Tibial nerve (tissue), 4 donors: ENCODE data around the gene DTX3. TPM values are rescaled to one million over a fixed set of nuclear protein-coding genes. Genes with fewer than 3 reads are reported as not detected.
"Not testable (repeated sequence)": the region's sequence is repeated elsewhere in the genome, so short reads cannot be mapped to it uniquely, and the experiment has no call there.

Experiments used
- DNase-seq, 2 donors: peaks; one replicate each; pipeline ENCODE4 v3.0.0-alpha.2; 2019; ENCODE audit warnings: low spot score in 2 of 2
- H3K27ac ChIP-seq, 4 donors: fragments of 200-600 bp; sonication (generic) in 3 of 4; one replicate each; pipeline ENCODE4 v1.5.1; 2017 to 2019; ENCODE audit warnings: mild to moderate bottlenecking in 1 of 4
- H3K27me3 ChIP-seq, 2 donors: fragments of 200-600 bp; sonication (generic) in 1 of 2; one replicate each; pipeline versions ENCODE4 v1.5.1 to v1.6.0; 2017 to 2019
- H3K36me3 ChIP-seq, 3 donors: fragments of 200-600 bp; sonication (generic); one replicate each; pipeline ENCODE4 v1.5.1; 2018 to 2019
- H3K4me1 ChIP-seq, 4 donors: fragments of 200-600 bp; sonication (generic) in 3 of 4; one replicate each; pipeline ENCODE4 v1.5.1; 2017 to 2019
- H3K4me3 ChIP-seq, 4 donors: fragments of 200-600 bp; sonication (generic) in 3 of 4; one replicate each; pipeline ENCODE4 v1.5.1; 2017 to 2019; ENCODE audit warnings: mild to moderate bottlenecking in 1 of 4, moderate library complexity in 1 of 4
- H3K9me3 ChIP-seq, 4 donors: fragments of 200-600 bp; sonication (generic) in 3 of 4; one replicate each; pipeline ENCODE4 v1.5.1; 2017 to 2019
- EP300 ChIP-seq, 2 donors: sonication (generic); formaldehyde crosslinking; IDR thresholded peaks; one replicate each; pipeline ENCODE4 v1.6.1; 2017; ENCODE audit warnings: antibody characterized with exemption in 2 of 2, mild to moderate bottlenecking in 1 of 2
- POLR2A ChIP-seq, 2 donors: fragments of 450-650 bp; IDR thresholded peaks; one replicate each; pipeline ENCODE4 v1.6.1; 2017; ENCODE audit warnings: antibody characterized with exemption in 2 of 2, mild to moderate bottlenecking in 2 of 2, moderate library complexity in 2 of 2
- WGBS, 2 donors: methylation state at CpG; one replicate each; pipeline ENCODE4 v1.1.5; 2018; 5-methylcytosine and 5-hydroxymethylcytosine counted together
- total RNA-seq, 4 donors: library from RNA; depleted of rRNA; stranded (reverse); fragments of >200 nt; gene quantifications; one replicate each; pipeline ENCODE4 v1.1.0, GENCODE V29; 2016
- TF ChIP-seq, protein P1 (sequence below), 5 experiments: fragments of 200-600 bp in 3 of 5; fragments of 450-650 bp in 2 of 5; sonication (generic) in 3 of 5; IDR thresholded peaks; one replicate each; pipeline ENCODE4 v1.5.1; 2016 to 2019; ENCODE audit warnings: antibody characterized with exemption in 5 of 5, mild to moderate bottlenecking in 3 of 5, moderate library complexity in 2 of 5

The DTX3 gene
- total RNA-seq, 4 donors from 2014 or later: 19.0 to 33.1 (median 28.1) TPM

DNA sequence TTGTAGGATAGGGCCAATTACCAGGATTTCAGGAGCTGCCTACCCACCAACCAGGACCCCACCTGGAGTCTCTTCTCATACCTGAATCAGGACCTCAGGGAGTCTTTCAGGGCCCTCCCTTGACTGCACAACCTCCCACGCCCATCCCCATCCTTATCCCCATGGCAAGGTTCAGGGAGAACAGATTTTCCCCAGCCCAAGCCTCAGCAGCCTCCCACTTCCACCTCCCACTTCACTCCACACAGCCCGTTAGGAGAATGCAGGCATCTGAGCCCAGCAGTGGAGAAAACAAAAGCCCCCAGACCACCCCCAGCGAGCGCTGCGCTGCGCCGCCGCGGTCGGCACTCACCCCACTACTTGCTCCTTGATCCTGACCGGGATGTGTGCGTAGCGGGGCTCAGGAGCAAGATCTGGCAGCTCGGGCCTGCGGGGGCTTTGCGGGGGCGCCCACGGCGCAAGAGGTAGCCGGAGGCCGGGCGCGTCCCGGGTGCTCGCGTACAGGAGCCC lies 27.0 kb downstream of the DTX3 start:
- DNase-seq: no peak
- WGBS, 2 donors: 7 to 39% methylated on average over 2 to 26 of the region's 26 CpGs

DNA sequence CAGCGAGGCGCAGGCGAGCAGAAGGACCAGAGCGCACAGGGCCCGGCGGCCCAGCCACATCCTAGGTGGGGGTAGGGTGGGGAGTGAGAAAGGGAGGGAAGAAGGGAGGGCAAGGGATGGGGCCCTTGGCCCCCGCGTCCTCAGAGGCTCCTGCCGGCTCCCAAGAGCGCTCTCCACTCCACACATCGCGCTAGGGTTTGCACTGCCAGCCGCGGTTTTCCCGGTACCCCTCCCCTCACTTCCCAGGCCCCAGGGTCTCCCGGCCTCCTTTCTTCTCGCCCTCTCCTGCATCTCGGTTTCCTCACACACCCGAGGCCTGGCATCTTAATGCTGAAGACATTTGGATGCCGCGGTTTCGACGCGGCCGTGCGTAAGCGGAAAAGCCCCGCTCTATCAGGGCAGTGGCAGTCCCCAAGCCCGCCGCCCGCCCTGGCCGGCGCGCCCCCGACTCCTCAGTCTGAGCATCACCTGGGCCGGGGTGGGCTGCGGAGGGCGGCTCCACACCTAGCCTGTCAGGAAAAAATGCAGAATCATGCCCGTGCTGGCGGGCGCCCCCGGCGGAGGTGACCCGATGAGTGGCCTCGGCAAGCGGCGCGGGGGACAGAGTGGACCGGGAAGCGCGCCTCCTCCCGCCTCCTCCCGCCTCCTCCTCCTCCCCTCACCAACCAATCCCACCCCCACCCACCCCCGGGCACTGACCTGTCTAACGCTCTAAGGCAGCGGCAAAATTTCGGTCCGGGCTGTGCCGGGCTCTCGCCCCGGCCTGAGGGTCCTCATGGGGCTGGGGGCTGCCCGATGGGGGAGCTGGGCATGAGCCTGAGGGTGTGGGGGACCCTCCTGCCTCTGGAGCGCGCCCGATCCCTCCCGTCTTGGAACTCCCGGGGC lies 27.7 kb downstream of the DTX3 start:
- TF ChIP-seq, protein P1, sequence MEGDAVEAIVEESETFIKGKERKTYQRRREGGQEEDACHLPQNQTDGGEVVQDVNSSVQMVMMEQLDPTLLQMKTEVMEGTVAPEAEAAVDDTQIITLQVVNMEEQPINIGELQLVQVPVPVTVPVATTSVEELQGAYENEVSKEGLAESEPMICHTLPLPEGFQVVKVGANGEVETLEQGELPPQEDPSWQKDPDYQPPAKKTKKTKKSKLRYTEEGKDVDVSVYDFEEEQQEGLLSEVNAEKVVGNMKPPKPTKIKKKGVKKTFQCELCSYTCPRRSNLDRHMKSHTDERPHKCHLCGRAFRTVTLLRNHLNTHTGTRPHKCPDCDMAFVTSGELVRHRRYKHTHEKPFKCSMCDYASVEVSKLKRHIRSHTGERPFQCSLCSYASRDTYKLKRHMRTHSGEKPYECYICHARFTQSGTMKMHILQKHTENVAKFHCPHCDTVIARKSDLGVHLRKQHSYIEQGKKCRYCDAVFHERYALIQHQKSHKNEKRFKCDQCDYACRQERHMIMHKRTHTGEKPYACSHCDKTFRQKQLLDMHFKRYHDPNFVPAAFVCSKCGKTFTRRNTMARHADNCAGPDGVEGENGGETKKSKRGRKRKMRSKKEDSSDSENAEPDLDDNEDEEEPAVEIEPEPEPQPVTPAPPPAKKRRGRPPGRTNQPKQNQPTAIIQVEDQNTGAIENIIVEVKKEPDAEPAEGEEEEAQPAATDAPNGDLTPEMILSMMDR (IDR thresholded peaks at IDR 0.05): no peak
- no peak for TF ChIP-seq EP300 (IDR thresholded peaks at IDR 0.05)
- no peaks in the 10 kb centered on the region for H3K9me3 ChIP-seq
- WGBS, 2 donors: 0 to 1% methylated on average over 30 to 32 of the region's 67 CpGs
- peak overlapping the region; percentile 65 to 90 (median 81) for H3K27ac ChIP-seq
- peaks cover 0 to 22% of the 10 kb centered on the region in 2 donors for H3K27me3 ChIP-seq
- DNase-seq: no peak
- peak overlapping the region; percentile 61 to 81 (median 65) for H3K4me3 ChIP-seq
- H3K36me3 ChIP-seq: peaks cover 0 to 8% (median 0%) of the 10 kb centered on the region in 3 donors
- H3K4me1 ChIP-seq: peaks cover 0 to 34% (median 26%) of the 10 kb centered on the region in 4 donors

More for the DNA sequence above, 27.0 kb downstream of the DTX3 start:
- Histone ChIP-seq H3K9me3 (no peaks in the 10 kb centered on the region), H3K27ac (peak overlapping the region; percentile 65 to 90 (median 81)), H3K4me3 (peak overlapping the region; percentile 61 to 81 (median 65)), H3K36me3 (peaks cover 0 to 11% (median 0%) of the 10 kb centered on the region in 3 donors), H3K4me1 (peaks cover 0 to 34% (median 26%) of the 10 kb centered on the region in 4 donors), H3K27me3 (peaks cover 0 to 22% of the 10 kb centered on the region in 2 donors)
- no peak for TF ChIP-seq POLR2A (IDR thresholded peaks at IDR 0.05)
- TF ChIP-seq, protein P1 (IDR thresholded peaks at IDR 0.05): no peak
- TF ChIP-seq EP300 (IDR thresholded peaks at IDR 0.05): no peak

DNA sequence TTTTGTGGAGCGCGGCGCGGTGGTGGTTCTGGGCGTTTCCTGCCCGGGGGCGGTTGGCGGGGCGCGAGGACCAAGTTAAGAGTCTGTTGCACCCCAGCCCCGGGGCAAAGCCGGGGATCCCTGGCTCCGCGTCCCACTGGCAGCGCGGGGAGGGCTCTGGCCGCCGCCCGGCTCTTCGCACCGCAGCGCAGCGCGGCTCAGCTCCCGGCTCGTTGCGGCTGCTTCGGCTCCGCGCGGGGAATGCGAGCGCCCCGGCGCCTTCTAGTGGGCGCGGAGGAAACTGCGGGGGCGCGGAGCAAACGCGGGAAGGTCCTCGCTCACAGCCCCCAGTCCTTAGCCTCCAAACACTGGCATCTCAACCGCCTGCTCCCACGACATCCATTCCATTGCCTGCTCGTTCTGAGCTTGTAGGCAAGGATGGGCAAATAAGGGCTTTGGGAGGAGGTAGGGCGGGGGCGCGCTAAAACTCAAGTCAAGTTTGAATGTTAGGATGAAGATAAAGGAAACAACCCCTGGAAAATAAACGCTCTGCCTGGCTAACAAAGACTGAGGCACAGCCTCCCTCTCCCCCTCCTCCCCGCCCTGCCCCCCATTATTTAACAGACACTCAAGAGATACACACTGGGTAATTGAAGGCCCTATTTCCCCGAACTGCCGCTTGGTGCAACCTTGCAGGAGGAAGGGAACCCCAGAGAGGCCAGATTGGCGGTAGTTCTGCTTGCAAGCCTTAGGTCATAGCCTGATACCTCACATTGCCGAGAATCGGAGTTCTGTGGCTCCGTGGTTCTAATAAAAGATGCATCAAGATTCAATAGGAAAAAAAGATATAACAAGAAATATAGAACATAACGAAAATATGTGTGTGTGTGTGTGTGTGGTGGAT lies 28.6 kb downstream of the DTX3 start, which contains the start of gene B4GALNT1:
B4GALNT1 (minus strand) TSS at position 244 of the 883 bp plus-strand sequence. CDS start 1,069 bp downstream, outside the sequence.
- Histone ChIP-seq H3K36me3 (no peaks in the 10 kb centered on the region), H3K4me1 (peaks cover 0 to 34% (median 23%) of the 10 kb centered on the region in 4 donors), H3K4me3 (peak within 1 kb of the TSS; percentile 61 to 81 (median 65)), H3K27me3 (peaks cover 0 to 15% of the 10 kb centered on the region in 2 donors), H3K27ac (peak within 1 kb of the TSS; percentile 65 to 90 (median 81)), H3K9me3 (no peaks in the 10 kb centered on the region)
- 3 to 11% methylated on average over 15 to 36 of the region's 58 CpGs for WGBS, 2 donors
- DNase-seq: no peak
- TF ChIP-seq POLR2A (IDR thresholded peaks at IDR 0.05) (no peak), EP300 (IDR thresholded peaks at IDR 0.05) (peak in 1 of 2 donors; percentile 52)
- TF ChIP-seq, protein P1 (IDR thresholded peaks at IDR 0.05): peak; percentile 91 to 97 (median 94)

DNA sequence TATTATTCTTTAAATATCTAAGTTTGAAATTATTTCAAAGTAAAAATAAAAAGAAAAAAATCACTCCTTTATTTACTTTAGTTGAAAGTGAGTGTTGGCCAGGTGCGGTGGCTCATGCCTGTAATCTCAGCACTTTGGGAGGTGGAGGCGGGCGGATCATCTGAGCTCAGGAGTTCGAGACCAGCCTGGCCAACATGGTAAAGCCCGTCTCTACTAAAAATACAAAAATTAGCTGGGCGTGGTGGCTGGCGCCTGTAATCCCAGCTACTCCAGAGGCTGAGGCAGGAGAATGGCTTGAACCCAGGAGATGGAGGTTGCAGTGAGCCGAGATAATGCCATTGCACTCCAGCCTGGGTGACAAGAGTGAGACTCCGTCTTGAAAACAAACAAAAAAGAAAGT lies 32.1 kb downstream of the DTX3 start:
- DNase-seq, H3K36me3 ChIP-seq, H3K27ac ChIP-seq, H3K4me3 ChIP-seq, H3K9me3 ChIP-seq: not testable (repeated sequence)
- Histone ChIP-seq H3K4me1 (peaks cover 0 to 19% (median 12%) of the 10 kb centered on the region in 4 donors), H3K27me3 (peaks cover 0 to 14% of the 10 kb centered on the region in 2 donors)
- WGBS, 2 donors: 87 to 89% methylated on average over 9 of the region's 9 CpGs

DNA sequence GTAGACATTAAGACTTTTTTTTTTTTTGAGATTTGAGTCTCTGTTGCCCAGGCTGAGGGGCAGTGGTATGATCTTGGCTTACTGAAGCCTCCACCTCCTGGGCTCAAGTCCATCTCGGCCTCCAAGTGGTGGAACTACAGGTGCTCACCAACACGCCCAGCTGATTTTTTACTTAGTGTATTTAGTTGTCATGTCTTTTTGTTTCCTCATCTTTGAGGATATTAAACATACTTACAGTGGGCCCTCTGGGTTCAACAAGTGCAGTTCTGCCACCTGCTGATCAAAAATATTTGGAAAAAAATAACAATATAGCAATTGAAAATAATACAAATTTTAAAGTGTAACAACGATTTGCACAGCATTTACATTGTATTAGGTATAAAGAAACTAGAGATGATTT lies 32.7 kb downstream of the DTX3 start:
- H3K36me3 ChIP-seq: no peaks in the 10 kb centered on the region
- no peaks in the 10 kb centered on the region for H3K9me3 ChIP-seq
- peaks cover 0 to 12% (median 6%) of the 10 kb centered on the region in 4 donors for H3K4me1 ChIP-seq
- peaks cover 0 to 10% of the 10 kb centered on the region in 2 donors for H3K27me3 ChIP-seq
- H3K4me3 ChIP-seq: no peak overlapping the region
- TF ChIP-seq, protein P1 (IDR thresholded peaks at IDR 0.05): peak in 1 of 5 experiments; percentile 6
- no peak for TF ChIP-seq EP300 (IDR thresholded peaks at IDR 0.05)
- no peak overlapping the region for H3K27ac ChIP-seq
- 55 to 65% methylated on average over 3 of the region's 3 CpGs for WGBS, 2 donors
- DNase-seq: no peak
